SK-N-SH (cell line): ENCODE measurements around the gene PLA2G2D. TPM values are rescaled to one million over a fixed set of nuclear protein-coding genes. Genes with fewer than 3 reads are reported as not detected.

ENCODE experiments used
- CTCF ChIA-PET: fragments of 300-600, 350-600 bp; formaldehyde crosslinking; extraction: SDS; loops from one replicate; lab custom pipeline; 2021; lab: Yijun Ruan, JAX
- POLR2A ChIA-PET: fragments of 350-600 bp; sonication (Branson Sonifier 250); formaldehyde crosslinking; extraction: SDS; loops from one replicate; lab custom pipeline; 2020; ENCODE audit warnings: antibody characterized with exemption, inconsistent platforms; lab: Yijun Ruan, JAX
- DNase-seq: peaks from one replicate; pipeline ENCODE4 v3.0.0; 2012
- H2AFZ ChIP-seq: fragments of 200-600 bp; sonication (generic); 2 replicates; pipeline ENCODE4 v1.8.1; 2016; ENCODE audit warnings: antibody characterized with exemption, mild to moderate bottlenecking, low read depth
- H3F3A ChIP-seq: fragments of 200-600 bp; sonication (generic); replicated peaks from 2 replicates; pipeline ENCODE3; 2016; ENCODE audit warnings: antibody characterized with exemption, mild to moderate bottlenecking; ENCODE audit not compliant: insufficient read depth
- H3K27ac ChIP-seq, 2 experiments: fragments of 200-500 bp in 1 of 2; fragments of 200-600 bp in 1 of 2; sonication (Bioruptor generic) in 1 of 2; sonication (generic), shearing (Covaris generic) in 1 of 2; 2 replicates each; pipeline versions ENCODE4 v1.5.1 to v1.6.1; 2014 to 2016; ENCODE audit warnings: low read depth in 2 of 2, inconsistent platforms in 1 of 2, low read length in 1 of 2, mild to moderate bottlenecking in 1 of 2, mixed read lengths in 1 of 2
- H3K27me3 ChIP-seq: fragments of 200-600 bp; sonication (generic), shearing (Covaris generic); 2 replicates; pipeline ENCODE4 v1.6.1; 2016; ENCODE audit warnings: mixed run types; ENCODE audit not compliant: insufficient read depth
- H3K36me3 ChIP-seq, 2 experiments: fragments of 200-500 bp in 1 of 2; fragments of 200-600 bp in 1 of 2; sonication (Bioruptor generic) in 1 of 2; sonication (generic) in 1 of 2; replicated peaks in 1 of 2; 2 replicates each; pipeline versions ENCODE3 to v1.5.1; 2014 to 2016; ENCODE audit warnings: low read length in 1 of 2, mild to moderate bottlenecking in 1 of 2; ENCODE audit not compliant: insufficient read depth in 2 of 2, control insufficient read depth in 1 of 2
- H3K4me1 ChIP-seq, 2 experiments: fragments of 200-500 bp in 1 of 2; fragments of 200-600 bp in 1 of 2; sonication (Bioruptor generic) in 1 of 2; sonication (generic), shearing (Covaris generic) in 1 of 2; 2 replicates each; pipeline versions ENCODE4 v1.5.1 to v1.6.1; 2014 to 2016; ENCODE audit warnings: low read depth in 1 of 2, low read length in 1 of 2, mixed run types in 1 of 2; ENCODE audit not compliant: insufficient read depth in 2 of 2, control insufficient read depth in 1 of 2
- H3K4me2 ChIP-seq: fragments of 200-600 bp; sonication (generic), shearing (Covaris generic); 2 replicates; pipeline ENCODE4 v1.6.1; 2017; ENCODE audit warnings: mixed run types
- H3K4me3 ChIP-seq, 2 experiments: fragments of 200-500 bp in 1 of 2; fragments of 200-600 bp in 1 of 2; sonication (Bioruptor generic) in 1 of 2; sonication (generic), shearing (Covaris generic) in 1 of 2; 2 replicates each; pipeline versions ENCODE4 v1.5.1 to v1.8.1; 2014 to 2016; ENCODE audit warnings: low read depth in 2 of 2, inconsistent platforms in 1 of 2, low read length in 1 of 2, mild to moderate bottlenecking in 1 of 2, mixed read lengths in 1 of 2, moderate library complexity in 1 of 2
- H3K79me2 ChIP-seq: fragments of 200-600 bp; sonication (generic); 2 replicates; pipeline ENCODE4 v1.8.1; 2017; ENCODE audit warnings: mild to moderate bottlenecking; ENCODE audit not compliant: insufficient read depth
- H3K9ac ChIP-seq: fragments of 200-600 bp; sonication (generic); 2 replicates; pipeline ENCODE4 v1.6.1; 2017; ENCODE audit warnings: mixed run types
- H3K9me2 ChIP-seq: fragments of 200-600 bp; sonication (generic); 2 replicates; pipeline ENCODE4 v1.6.1; 2017; ENCODE audit warnings: mixed run types
- H3K9me3 ChIP-seq: fragments of 200-600 bp; sonication (generic); 2 replicates; pipeline ENCODE4 v1.6.1; 2017; ENCODE audit warnings: mixed run types, mild to moderate bottlenecking, moderate library complexity
- H4K20me1 ChIP-seq: fragments of 200-600 bp; sonication (generic); 2 replicates; pipeline ENCODE4 v1.6.1; 2017; ENCODE audit warnings: mild to moderate bottlenecking, mixed run types; ENCODE audit not compliant: insufficient read depth
- CHD2 ChIP-seq: fragments of 150-350 bp; IDR thresholded peaks from 2 replicates; pipeline ENCODE4 v1.6.1; 2018; ENCODE audit warnings: low read length; ENCODE audit not compliant: partially characterized antibody
- ELF1 ChIP-seq: IDR thresholded peaks from 2 replicates; pipeline ENCODE4 v1.4.0; 2012
- EP300 ChIP-seq, 2 experiments: IDR thresholded peaks; 2 replicates each; pipeline versions ENCODE4 v1.4.0 to v1.6.1; 2012; ENCODE audit warnings: borderline replicate concordance in 1 of 2, low read depth in 1 of 2, low read length in 1 of 2
- EZH2phosphoT487 ChIP-seq: fragments of 200-600 bp; sonication (generic); IDR thresholded peaks from 2 replicates; pipeline ENCODE4 v1.6.1; 2017; ENCODE audit warnings: low read depth, mixed run types, mild to moderate bottlenecking, antibody characterized with exemption, moderate library complexity, borderline replicate concordance
- FOSL2 ChIP-seq: IDR thresholded peaks from 2 replicates; pipeline ENCODE4 v1.4.0; 2012; ENCODE audit warnings: low read depth, mild to moderate bottlenecking, moderate library complexity, borderline replicate concordance
- FOXM1 ChIP-seq: IDR thresholded peaks from 2 replicates; pipeline ENCODE4 v1.4.0; 2012; ENCODE audit warnings: low read depth, mild to moderate bottlenecking
- NFIC ChIP-seq: IDR thresholded peaks from 2 replicates; pipeline ENCODE4 v1.4.0; 2012; ENCODE audit warnings: borderline replicate concordance
- POLR2AphosphoS5 ChIP-seq: IDR thresholded peaks from 2 replicates; pipeline ENCODE4 v1.6.1; 2012; ENCODE audit warnings: low read depth, low read length
- RAD21 ChIP-seq: IDR thresholded peaks from 2 replicates; pipeline ENCODE4 v1.6.1; 2012; ENCODE audit warnings: mild to moderate bottlenecking, low read length
- RCOR1 ChIP-seq: fragments of 150-350 bp; IDR thresholded peaks from 2 replicates; pipeline ENCODE4 v1.6.1; 2017; ENCODE audit warnings: antibody characterized with exemption, low read length
- SIN3A ChIP-seq: IDR thresholded peaks from 2 replicates; pipeline ENCODE4 v1.6.1; 2012; ENCODE audit warnings: low read depth, mild to moderate bottlenecking, low read length, moderate library complexity, borderline replicate concordance
- SMC3 ChIP-seq: IDR thresholded peaks from 2 replicates; pipeline ENCODE4 v1.6.1; 2012; ENCODE audit warnings: low read depth, low read length, improper control_type of control experiment
- TAF1 ChIP-seq: IDR thresholded peaks from 2 replicates; pipeline ENCODE4 v1.6.1; 2012; ENCODE audit warnings: low read depth, mild to moderate bottlenecking, low read length, moderate library complexity, borderline replicate concordance
- TEAD4 ChIP-seq: IDR thresholded peaks from 2 replicates; pipeline ENCODE4 v1.4.0; 2012; ENCODE audit warnings: mild to moderate bottlenecking, borderline replicate concordance; ENCODE audit not compliant: insufficient read depth
- YY1 ChIP-seq: IDR thresholded peaks from 2 replicates; pipeline ENCODE4 v1.4.0; 2012; ENCODE audit warnings: low read depth, mild to moderate bottlenecking
- WGBS: methylation state at CpG from one replicate; pipeline ENCODE4 v1.1.6; 2017; ENCODE audit warnings: low lambda C conversion rate; 5-methylcytosine and 5-hydroxymethylcytosine counted together
- polyA plus RNA-seq, 3 experiments: library from polyadenylated mRNA; depleted of rRNA; stranded (reverse); fragments of >200 nt; gene quantifications; 2 replicates each; pipeline ENCODE4 v1.2.3, GENCODE V29; 2012
- TF ChIP-seq, protein P1 (sequence below): fragments of 200-600 bp; sonication (generic); IDR thresholded peaks from 2 replicates; pipeline ENCODE4 v1.6.1; 2017; ENCODE audit warnings: antibody characterized with exemption, mild to moderate bottlenecking, moderate library complexity
- TF ChIP-seq, protein P2 (sequence below): IDR thresholded peaks from 2 replicates; pipeline ENCODE4 v1.4.0; 2012; ENCODE audit warnings: low read depth, borderline replicate concordance
- TF ChIP-seq, protein P3 (sequence below): IDR thresholded peaks from 2 replicates; pipeline ENCODE4 v1.4.0; 2012; ENCODE audit warnings: low read depth, borderline replicate concordance

PLA2G2D gene
- polyA plus RNA-seq, 1 of the 3 experiments (the other 2 are of a cell fraction), result not detected

DNA sequence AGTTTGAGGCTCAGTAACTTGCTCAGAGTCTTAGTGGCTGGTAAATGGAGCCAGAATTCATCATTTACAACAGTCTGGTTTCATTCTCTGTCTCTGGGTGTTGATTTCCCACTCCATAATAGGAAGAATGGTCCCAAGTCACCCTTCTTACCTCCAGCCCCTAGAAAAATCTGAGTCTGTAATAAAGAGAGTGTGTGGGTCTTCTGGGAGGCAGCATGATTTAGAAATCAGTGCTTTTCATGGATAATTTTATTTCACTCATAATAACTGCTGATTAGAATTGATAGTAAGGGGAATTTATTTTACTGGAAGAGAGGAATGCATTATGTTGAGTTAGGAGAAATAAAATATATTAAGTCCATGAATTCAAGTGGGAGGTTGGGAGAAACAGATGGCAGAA, 2.1 kb downstream of the PLA2G2D start:
- H3K36me3 ChIP-seq, result no peaks in the 10 kb centered on the region
- H2AFZ ChIP-seq, result no peak overlapping the region
- TF ChIP-seq POLR2AphosphoS5 (no peak), RAD21 (no peak), SIN3A (no peak), EP300 (IDR thresholded peaks at IDR 0.05; ENCODE audit: borderline replicate concordance in 1 of 2, low read depth in 1 of 2, low read length in 1 of 2) (no peak), SMC3 (no peak), FOXM1 (no peak), RCOR1 (no peak), NFIC (no peak), FOSL2 (no peak), CHD2 (no peak)
- H3F3A ChIP-seq, result no peaks in the 10 kb centered on the region
- H3K4me3 ChIP-seq, result no peak overlapping the region
- no peaks in the 10 kb centered on the region for H4K20me1 ChIP-seq
- no peak overlapping the region for H3K9ac ChIP-seq
- no peaks in the 10 kb centered on the region for H3K79me2 ChIP-seq
- POLR2A ChIA-PET, result no interaction called here
- no peak for DNase-seq
- H3K9me2 ChIP-seq, result no peaks in the 10 kb centered on the region
- no peaks in the 10 kb centered on the region for H3K4me1 ChIP-seq
- H3K4me2 ChIP-seq, result no peak overlapping the region
- peaks cover 5% of the 10 kb centered on the region; the same call in 1 of the 2 replicates for H3K27me3 ChIP-seq
- CTCF ChIA-PET, result interaction anchor here (0.8 to 1.6 kb wide), 4 partner anchors 16 to 142 kb away, joined by 3 to 5 read pairs (median 4); no protein-coding TSS in a partner anchor
- H3K9me3 ChIP-seq, result no peaks in the 10 kb centered on the region
- no peak overlapping the region for H3K27ac ChIP-seq

DNA sequence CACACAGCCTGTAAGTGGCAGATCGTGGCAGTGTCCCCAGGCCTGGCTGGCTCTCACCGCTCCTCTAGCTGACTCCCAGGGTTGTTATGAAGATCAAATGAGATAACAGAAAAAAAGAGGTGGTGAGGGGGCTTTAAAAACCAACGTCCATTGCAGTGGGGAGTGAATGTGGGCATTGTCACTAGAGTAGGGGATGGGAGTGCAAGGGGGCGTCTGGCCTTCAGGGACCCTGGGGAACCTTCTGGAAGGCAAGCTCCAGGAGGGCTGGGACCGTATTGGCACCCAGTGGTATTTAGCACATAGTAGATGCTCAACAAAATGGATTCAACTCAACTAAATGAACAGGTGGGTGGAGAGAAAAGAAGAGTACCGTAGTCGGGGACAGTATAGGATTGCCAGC, 3.4 kb downstream of the PLA2G2D start:
- CTCF ChIA-PET, result interaction anchor here (1.6 to 2.4 kb wide), 2 partner anchors 36 to 141 kb away, joined by 5 to 11 read pairs; no protein-coding TSS in a partner anchor
- H2AFZ ChIP-seq, result no peak overlapping the region
- H3K9ac ChIP-seq, result no peak overlapping the region
- H3K4me1 ChIP-seq, result no peaks in the 10 kb centered on the region
- no peak overlapping the region for H3K4me2 ChIP-seq
- POLR2A ChIA-PET, result no interaction called here
- no peaks in the 10 kb centered on the region for H3K9me3 ChIP-seq
- no peak overlapping the region for H3K4me3 ChIP-seq
- 48% methylated on average over 7 of the region's 7 CpGs for WGBS
- H4K20me1 ChIP-seq, result no peaks in the 10 kb centered on the region
- no peaks in the 10 kb centered on the region for H3F3A ChIP-seq
- no peaks in the 10 kb centered on the region for H3K79me2 ChIP-seq
- no peaks in the 10 kb centered on the region for H3K9me2 ChIP-seq
- no peak for TF ChIP-seq ELF1
- no peak overlapping the region for H3K27ac ChIP-seq
- no peaks in the 10 kb centered on the region; the same call in 1 of the 2 replicates for H3K27me3 ChIP-seq
- H3K36me3 ChIP-seq, result no peaks in the 10 kb centered on the region
- DNase-seq, result no peak

DNA sequence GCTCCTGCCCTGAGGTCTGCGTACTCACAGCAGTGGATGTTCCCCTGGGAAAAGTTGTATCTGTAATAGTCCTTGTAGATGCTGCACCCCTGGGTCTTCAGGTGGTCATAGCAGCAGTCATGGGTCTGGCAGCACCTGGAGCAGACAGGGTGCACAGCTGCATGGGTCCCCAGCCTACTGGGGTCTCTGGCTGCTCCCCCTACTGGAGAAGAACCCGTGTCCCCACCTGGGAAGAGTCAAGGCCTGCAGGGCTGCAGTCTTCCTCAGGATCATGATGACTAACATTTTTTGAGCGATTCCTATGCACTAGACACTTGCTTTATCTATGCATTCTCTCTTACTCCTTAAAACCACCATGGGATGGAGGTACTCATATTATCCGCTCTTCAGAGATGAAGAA, 3.9 kb downstream of the PLA2G2D start:
- no peak for DNase-seq
- no peak overlapping the region for H3K9ac ChIP-seq
- no peaks in the 10 kb centered on the region for H3K4me1 ChIP-seq
- H3K4me3 ChIP-seq, result no peak overlapping the region
- no peaks in the 10 kb centered on the region for H3F3A ChIP-seq
- 51% methylated on average over 2 of the region's 4 CpGs for WGBS
- CTCF ChIA-PET, result interaction anchor here (1.6 to 2.4 kb wide), 2 partner anchors 36 to 141 kb away, joined by 5 to 11 read pairs; no protein-coding TSS in a partner anchor
- no peaks in the 10 kb centered on the region for H3K9me3 ChIP-seq
- POLR2A ChIA-PET, result no interaction called here
- H4K20me1 ChIP-seq, result no peaks in the 10 kb centered on the region
- no peaks in the 10 kb centered on the region for H3K79me2 ChIP-seq
- H3K36me3 ChIP-seq, result no peaks in the 10 kb centered on the region
- H3K4me2 ChIP-seq, result no peak overlapping the region
- no peaks in the 10 kb centered on the region; the same call in 1 of the 2 replicates for H3K27me3 ChIP-seq
- no peak overlapping the region for H3K27ac ChIP-seq
- H3K9me2 ChIP-seq, result no peaks in the 10 kb centered on the region
- no peak overlapping the region for H2AFZ ChIP-seq
- TF ChIP-seq, protein P1, sequence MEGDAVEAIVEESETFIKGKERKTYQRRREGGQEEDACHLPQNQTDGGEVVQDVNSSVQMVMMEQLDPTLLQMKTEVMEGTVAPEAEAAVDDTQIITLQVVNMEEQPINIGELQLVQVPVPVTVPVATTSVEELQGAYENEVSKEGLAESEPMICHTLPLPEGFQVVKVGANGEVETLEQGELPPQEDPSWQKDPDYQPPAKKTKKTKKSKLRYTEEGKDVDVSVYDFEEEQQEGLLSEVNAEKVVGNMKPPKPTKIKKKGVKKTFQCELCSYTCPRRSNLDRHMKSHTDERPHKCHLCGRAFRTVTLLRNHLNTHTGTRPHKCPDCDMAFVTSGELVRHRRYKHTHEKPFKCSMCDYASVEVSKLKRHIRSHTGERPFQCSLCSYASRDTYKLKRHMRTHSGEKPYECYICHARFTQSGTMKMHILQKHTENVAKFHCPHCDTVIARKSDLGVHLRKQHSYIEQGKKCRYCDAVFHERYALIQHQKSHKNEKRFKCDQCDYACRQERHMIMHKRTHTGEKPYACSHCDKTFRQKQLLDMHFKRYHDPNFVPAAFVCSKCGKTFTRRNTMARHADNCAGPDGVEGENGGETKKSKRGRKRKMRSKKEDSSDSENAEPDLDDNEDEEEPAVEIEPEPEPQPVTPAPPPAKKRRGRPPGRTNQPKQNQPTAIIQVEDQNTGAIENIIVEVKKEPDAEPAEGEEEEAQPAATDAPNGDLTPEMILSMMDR, result no peak
- no peak for TF ChIP-seq FOSL2
- no peak for TF ChIP-seq RAD21
- no peak for TF ChIP-seq TEAD4
- TF ChIP-seq, protein P2, sequence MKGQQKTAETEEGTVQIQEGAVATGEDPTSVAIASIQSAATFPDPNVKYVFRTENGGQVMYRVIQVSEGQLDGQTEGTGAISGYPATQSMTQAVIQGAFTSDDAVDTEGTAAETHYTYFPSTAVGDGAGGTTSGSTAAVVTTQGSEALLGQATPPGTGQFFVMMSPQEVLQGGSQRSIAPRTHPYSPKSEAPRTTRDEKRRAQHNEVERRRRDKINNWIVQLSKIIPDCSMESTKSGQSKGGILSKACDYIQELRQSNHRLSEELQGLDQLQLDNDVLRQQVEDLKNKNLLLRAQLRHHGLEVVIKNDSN, result no peak
- no peak for TF ChIP-seq SIN3A
- no peak for TF ChIP-seq TAF1
- TF ChIP-seq, protein P3, sequence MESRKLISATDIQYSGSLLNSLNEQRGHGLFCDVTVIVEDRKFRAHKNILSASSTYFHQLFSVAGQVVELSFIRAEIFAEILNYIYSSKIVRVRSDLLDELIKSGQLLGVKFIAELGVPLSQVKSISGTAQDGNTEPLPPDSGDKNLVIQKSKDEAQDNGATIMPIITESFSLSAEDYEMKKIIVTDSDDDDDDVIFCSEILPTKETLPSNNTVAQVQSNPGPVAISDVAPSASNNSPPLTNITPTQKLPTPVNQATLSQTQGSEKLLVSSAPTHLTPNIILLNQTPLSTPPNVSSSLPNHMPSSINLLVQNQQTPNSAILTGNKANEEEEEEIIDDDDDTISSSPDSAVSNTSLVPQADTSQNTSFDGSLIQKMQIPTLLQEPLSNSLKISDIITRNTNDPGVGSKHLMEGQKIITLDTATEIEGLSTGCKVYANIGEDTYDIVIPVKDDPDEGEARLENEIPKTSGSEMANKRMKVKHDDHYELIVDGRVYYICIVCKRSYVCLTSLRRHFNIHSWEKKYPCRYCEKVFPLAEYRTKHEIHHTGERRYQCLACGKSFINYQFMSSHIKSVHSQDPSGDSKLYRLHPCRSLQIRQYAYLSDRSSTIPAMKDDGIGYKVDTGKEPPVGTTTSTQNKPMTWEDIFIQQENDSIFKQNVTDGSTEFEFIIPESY, result no peak
- TF ChIP-seq YY1, result no peak
- no peak for TF ChIP-seq SMC3
- TF ChIP-seq NFIC, result no peak
- TF ChIP-seq EZH2phosphoT487, result no peak
